ENCODE data around the gene SESN3.

Gene SESN3

DNA sequence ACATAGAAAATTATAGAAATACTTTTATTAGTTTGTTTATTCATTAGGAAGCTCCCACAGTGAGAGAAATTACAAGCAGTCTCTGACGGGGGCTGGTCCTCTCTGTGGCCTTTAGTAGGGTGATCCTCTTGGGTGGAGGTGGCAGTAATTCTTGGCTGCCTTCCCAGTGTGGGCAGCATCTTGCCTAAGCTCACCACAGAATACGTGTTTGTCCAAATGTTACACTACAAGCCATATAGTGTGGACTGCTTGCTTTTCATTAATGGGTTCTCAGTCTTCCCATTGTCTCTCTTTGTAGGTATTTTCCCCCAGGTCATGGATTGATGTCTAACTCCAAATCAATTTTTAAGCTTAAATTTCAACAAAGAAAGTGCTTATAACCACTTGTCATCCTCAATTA, 98.0 kb downstream of the SESN3 start:
- in situ Hi-C loops (cut with MboI; ENCODE audit: low sequenced_read_pairs) = no loop called here

DNA sequence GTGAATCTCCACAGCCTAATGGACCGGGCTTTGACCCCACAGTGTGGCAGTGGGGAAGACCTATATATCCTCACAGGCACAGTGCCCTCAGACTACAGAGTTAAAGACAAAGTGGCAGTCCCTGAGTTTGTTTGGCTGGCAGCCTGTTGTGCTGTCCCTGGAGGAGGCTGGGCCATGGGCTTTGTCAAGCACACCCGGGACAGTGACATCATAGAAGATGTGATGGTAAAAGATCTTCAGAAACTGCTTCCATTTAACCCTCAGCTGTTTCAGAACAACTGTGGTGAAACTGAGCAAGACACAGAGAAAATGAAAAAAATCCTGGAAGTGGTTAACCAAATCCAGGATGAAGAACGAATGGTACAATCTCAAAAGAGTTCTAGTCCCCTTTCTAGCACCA, 102.4 kb downstream of the SESN3 start:
- in situ Hi-C loops (cut with MboI; ENCODE audit: low sequenced_read_pairs) = no loop called here

DNA sequence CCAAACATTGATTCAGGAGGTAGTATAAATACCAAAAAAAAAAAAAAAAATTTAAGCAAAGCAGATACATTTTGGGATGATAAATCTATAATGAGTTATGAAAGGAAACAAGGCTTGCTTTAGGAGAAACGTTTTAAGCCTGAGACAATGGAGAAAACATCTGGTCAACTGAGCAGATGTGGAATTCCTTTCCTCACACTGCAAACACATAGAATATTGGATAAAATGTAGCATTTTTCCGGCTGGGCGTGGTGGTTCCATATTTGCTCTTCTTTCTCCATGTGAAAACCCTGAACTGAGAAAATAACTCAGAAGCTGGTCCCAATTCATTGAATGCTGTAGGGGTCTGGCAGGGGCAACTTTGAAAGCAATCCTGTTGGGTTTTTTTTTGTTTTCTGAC, 107.4 kb downstream of the SESN3 start:
- in situ Hi-C loops (cut with MboI; ENCODE audit: low sequenced_read_pairs) = no loop called here

DNA sequence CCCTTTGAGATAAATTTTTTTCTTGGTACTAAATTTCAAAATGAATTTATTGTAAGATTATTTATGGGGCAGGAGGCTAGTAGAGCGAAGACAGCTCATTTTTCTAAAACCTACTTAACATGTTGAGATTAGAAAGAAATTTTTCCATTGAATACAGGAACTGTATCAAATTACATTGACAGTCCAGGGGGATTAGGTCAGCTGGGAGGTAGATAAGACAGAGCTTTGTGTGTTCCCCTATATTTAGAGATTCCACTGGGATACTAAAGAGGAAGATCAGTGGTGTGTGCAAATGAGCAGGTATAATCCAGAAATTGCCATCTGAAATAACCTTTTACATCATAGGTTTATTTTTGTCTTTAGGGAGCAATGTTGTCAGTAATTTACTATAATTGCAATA, 109.3 kb downstream of the SESN3 start:
- in situ Hi-C loops (cut with MboI; ENCODE audit: low sequenced_read_pairs) = no loop called here

DNA sequence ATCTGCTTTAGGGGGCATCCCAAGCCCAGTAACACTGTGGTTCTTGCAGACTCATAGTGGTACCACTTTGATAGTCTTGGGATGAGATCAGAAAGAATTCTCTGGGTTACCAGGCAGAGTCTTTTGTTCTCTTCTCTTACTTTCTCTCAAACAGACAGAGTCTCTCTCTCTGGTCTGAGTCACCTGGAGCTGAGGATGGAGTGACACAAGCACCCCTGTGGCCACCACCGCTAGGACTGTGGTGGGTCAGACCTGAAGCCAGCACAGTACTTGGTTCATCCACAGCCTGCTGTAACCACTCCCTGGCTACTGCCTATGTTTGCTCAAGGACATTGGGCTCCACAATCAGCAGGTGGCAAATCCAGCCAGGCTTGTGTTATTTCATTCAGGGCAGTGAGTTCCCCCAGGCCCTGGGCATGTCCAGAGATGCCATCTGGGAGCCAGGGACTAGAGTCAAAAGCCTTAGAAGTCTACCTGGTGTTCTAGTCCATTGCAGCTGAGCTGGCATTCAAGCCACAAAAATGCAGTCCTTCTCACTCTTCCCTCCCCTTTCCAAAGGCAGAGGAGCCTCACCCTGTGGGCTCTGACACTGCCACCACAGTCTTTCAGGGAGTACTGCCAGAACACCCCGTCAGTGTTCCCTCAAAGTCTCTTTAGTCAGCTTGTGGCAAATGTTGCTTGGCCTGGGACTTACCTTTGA, 111.5 kb downstream of the SESN3 start:
- in situ Hi-C loops (cut with MboI; ENCODE audit: low sequenced_read_pairs) = no loop called here

DNA sequence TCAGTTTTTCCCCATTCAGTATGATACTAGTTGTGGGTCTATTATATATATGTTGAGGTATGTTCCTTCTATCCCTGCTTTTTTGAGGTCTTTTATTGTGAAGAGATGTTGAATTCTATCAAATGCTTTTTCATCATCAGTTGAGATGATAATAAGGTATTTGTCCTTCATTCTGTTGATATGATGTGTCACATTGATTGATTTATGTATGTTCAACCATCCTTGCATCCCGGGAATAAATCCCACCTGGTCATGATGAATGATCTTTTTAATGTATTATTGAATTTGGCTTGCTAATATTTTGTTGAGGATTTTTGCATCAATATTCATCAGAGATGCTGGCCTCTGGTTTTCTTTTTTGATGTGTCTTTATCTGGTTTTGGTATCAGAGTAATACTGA, 115.4 kb downstream of the SESN3 start:
- in situ Hi-C loops (cut with MboI; ENCODE audit: low sequenced_read_pairs) = no loop called here
